OCI-LY7 (cell line): ENCODE measurements around the gene HES2.

ENCODE experiments used
- EZH2phosphoT487 ChIP-seq: fragments of 200-600 bp; sonication (generic); IDR thresholded peaks from 2 replicates; pipeline ENCODE4 v1.6.1; 2018; ENCODE audit warnings: low read depth, borderline replicate concordance, mild to moderate bottlenecking, mixed run types, antibody characterized with exemption, low read length, moderate library complexity, mixed read lengths
- TF ChIP-seq, protein P1 (sequence below): fragments of 200-600 bp; sonication (generic); conservative IDR thresholded peaks from 2 replicates; pipeline ENCODE4 v1.5.1; 2014; ENCODE audit warnings: mild to moderate bottlenecking, antibody characterized with exemption, low read length, moderate library complexity, mixed read lengths

DNA sequence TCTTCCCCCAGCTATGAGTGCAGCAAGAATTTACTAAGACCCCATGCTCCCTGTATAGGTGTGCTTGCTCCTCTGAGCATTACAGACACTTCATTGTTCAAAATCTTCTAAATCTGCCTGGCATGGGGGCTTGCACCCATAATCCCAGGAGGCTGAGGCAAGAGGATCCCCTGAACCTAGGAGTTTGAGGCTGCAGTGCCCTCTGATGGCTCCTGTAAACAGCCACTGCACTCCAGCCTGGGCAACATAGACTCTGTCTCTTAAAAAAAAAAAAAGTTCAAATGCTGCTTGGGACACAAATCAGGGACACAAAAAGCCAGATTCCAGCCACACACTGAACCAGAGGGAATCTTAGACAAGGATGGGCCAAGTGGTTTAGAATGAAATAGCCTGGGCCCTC, 22.7 kb downstream of the HES2 start:
- TF ChIP-seq, protein P1, sequence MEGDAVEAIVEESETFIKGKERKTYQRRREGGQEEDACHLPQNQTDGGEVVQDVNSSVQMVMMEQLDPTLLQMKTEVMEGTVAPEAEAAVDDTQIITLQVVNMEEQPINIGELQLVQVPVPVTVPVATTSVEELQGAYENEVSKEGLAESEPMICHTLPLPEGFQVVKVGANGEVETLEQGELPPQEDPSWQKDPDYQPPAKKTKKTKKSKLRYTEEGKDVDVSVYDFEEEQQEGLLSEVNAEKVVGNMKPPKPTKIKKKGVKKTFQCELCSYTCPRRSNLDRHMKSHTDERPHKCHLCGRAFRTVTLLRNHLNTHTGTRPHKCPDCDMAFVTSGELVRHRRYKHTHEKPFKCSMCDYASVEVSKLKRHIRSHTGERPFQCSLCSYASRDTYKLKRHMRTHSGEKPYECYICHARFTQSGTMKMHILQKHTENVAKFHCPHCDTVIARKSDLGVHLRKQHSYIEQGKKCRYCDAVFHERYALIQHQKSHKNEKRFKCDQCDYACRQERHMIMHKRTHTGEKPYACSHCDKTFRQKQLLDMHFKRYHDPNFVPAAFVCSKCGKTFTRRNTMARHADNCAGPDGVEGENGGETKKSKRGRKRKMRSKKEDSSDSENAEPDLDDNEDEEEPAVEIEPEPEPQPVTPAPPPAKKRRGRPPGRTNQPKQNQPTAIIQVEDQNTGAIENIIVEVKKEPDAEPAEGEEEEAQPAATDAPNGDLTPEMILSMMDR: peak; percentile 68
- TF ChIP-seq EZH2phosphoT487: no peak
